HEK293 (cell line): ENCODE measurements around the gene RNF113B.

Experiments used
- GLI4 ChIP-seq: fragments of 450-650 bp; formaldehyde crosslinking; IDR thresholded peaks from 2 replicates; pipeline ENCODE4 v1.5.1; 2016; ENCODE audit warnings: missing biosample characterization, missing genetic modification characterization
- HOXD13 ChIP-seq: sonication (generic); formaldehyde crosslinking; IDR thresholded peaks from 2 replicates; pipeline ENCODE4 v1.8.0; 2022; ENCODE audit warnings: missing genetic modification reagents, borderline replicate concordance
- KLF16 ChIP-seq: fragments of 450-650 bp; formaldehyde crosslinking; IDR thresholded peaks from 2 replicates; pipeline ENCODE4 v1.5.1; 2017; ENCODE audit warnings: missing biosample characterization, missing genetic modification characterization
- SALL2 ChIP-seq: fragments of 450-650 bp; formaldehyde crosslinking; IDR thresholded peaks from 2 replicates; pipeline ENCODE4 v1.5.0; 2017; ENCODE audit warnings: missing biosample characterization, mild to moderate bottlenecking, missing genetic modification characterization, borderline replicate concordance
- YY1 ChIP-seq: fragments of 450-650 bp; formaldehyde crosslinking; IDR thresholded peaks from 2 replicates; pipeline ENCODE4 v1.5.1; 2018; ENCODE audit warnings: missing biosample characterization, missing genetic modification characterization
- ZNF274 ChIP-seq, 2 experiments: fragments of 200-500 bp in 1 of 2; fragments of 450-650 bp in 1 of 2; sonication (Bioruptor generic) in 1 of 2; formaldehyde crosslinking in 1 of 2; IDR thresholded peaks; 2 replicates each; pipeline versions ENCODE4 v1.5.1 to v1.6.1; 2014 to 2016; ENCODE audit warnings: borderline replicate concordance in 1 of 2, inconsistent platforms in 1 of 2, low read length in 1 of 2, missing biosample characterization in 1 of 2, missing genetic modification characterization in 1 of 2
- ZNF354C ChIP-seq: fragments of 450-650 bp; formaldehyde crosslinking; IDR thresholded peaks from 2 replicates; pipeline ENCODE4 v1.5.1; 2016; ENCODE audit warnings: missing biosample characterization, missing genetic modification characterization, low read depth, borderline replicate concordance
- ZNF670 ChIP-seq: fragments of 450-650 bp; formaldehyde crosslinking; IDR thresholded peaks from 2 replicates; pipeline ENCODE4 v1.5.1; 2016; ENCODE audit warnings: missing biosample characterization, missing genetic modification characterization, low read depth
- TF ChIP-seq, protein P1 (sequence below): fragments of 450-650 bp; formaldehyde crosslinking; IDR thresholded peaks from 2 replicates; pipeline ENCODE4 v1.5.1; 2016; ENCODE audit warnings: missing biosample characterization, missing genetic modification characterization
- TF ChIP-seq, protein P2 (sequence below): fragments of 450-650 bp; formaldehyde crosslinking; IDR thresholded peaks from 2 replicates; pipeline ENCODE4 v1.5.0; 2017; ENCODE audit warnings: missing biosample characterization, missing genetic modification characterization, borderline replicate concordance
- TF ChIP-seq, protein P3 (sequence below): fragments of 450-650 bp; formaldehyde crosslinking; IDR thresholded peaks from 2 replicates; pipeline ENCODE4 v1.5.1; 2016; ENCODE audit warnings: missing biosample characterization, missing genetic modification characterization
- TF ChIP-seq, protein P4 (sequence below): fragments of 450-650 bp; formaldehyde crosslinking; IDR thresholded peaks from 2 replicates; pipeline ENCODE4 v1.5.1; 2016; ENCODE audit warnings: missing biosample characterization, missing genetic modification characterization
- TF ChIP-seq, protein P5 (sequence below): fragments of 450-650 bp; formaldehyde crosslinking; IDR thresholded peaks from 2 replicates; pipeline ENCODE4 v1.5.1; 2017; ENCODE audit warnings: missing biosample characterization, missing genetic modification characterization
- TF ChIP-seq, protein P6 (sequence below): fragments of 450-650 bp; formaldehyde crosslinking; IDR thresholded peaks from 2 replicates; pipeline ENCODE4 v1.5.1; 2016; ENCODE audit warnings: missing biosample characterization, missing genetic modification characterization

DNA sequence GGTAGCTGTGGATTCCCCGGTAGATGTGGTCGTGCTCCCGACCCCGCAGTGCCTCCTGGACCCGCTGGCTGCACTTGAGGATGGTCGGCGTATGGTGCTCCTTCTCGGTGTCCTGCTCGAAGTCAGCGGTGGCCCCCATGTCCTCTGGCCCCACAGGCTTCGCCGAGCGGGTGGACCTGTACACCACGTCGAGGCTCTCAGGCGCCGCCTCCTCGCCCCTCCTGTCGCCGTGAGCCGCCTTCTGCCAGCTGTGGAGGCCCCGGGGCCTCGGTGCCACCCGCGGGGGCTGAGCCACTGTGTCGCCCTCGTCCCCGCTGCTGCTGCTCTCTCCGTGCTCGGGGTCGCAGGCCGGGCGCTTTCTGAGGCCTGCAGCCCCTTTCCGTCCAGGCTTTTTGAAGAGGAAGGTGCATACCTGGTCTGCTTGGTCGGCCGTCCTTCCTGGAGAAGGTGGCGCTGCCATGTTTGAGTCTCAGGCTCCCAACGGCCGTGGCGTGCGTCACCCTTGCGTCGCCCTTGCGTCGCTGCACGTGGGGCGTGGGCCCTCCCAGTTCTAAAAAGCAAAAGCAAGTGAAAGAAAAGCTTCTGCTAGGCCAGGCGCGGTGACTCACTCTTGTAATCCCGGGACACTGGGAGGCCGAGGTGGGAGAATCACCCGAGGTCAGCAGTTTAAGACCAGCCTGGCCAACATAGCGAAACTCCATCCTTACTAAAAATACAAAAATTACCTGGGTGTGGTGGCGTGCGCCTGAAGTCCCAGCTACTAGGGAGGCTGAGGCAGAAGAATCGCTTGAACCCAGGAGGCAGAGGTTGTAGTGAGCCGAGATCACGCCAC, at the start of gene RNF113B:
- TF ChIP-seq, protein P1, sequence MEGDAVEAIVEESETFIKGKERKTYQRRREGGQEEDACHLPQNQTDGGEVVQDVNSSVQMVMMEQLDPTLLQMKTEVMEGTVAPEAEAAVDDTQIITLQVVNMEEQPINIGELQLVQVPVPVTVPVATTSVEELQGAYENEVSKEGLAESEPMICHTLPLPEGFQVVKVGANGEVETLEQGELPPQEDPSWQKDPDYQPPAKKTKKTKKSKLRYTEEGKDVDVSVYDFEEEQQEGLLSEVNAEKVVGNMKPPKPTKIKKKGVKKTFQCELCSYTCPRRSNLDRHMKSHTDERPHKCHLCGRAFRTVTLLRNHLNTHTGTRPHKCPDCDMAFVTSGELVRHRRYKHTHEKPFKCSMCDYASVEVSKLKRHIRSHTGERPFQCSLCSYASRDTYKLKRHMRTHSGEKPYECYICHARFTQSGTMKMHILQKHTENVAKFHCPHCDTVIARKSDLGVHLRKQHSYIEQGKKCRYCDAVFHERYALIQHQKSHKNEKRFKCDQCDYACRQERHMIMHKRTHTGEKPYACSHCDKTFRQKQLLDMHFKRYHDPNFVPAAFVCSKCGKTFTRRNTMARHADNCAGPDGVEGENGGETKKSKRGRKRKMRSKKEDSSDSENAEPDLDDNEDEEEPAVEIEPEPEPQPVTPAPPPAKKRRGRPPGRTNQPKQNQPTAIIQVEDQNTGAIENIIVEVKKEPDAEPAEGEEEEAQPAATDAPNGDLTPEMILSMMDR (tag by site-specific recombination): no peak
- no peak for TF ChIP-seq ZNF354C (tag by site-specific recombination)
- no peak for TF ChIP-seq YY1 (tag by site-specific recombination)
- TF ChIP-seq ZNF670 (tag by site-specific recombination): no peak
- TF ChIP-seq HOXD13 (CRISPR knock-in tag): no peak
- no peak for TF ChIP-seq SALL2 (tag by site-specific recombination)
- TF ChIP-seq, protein P2, sequence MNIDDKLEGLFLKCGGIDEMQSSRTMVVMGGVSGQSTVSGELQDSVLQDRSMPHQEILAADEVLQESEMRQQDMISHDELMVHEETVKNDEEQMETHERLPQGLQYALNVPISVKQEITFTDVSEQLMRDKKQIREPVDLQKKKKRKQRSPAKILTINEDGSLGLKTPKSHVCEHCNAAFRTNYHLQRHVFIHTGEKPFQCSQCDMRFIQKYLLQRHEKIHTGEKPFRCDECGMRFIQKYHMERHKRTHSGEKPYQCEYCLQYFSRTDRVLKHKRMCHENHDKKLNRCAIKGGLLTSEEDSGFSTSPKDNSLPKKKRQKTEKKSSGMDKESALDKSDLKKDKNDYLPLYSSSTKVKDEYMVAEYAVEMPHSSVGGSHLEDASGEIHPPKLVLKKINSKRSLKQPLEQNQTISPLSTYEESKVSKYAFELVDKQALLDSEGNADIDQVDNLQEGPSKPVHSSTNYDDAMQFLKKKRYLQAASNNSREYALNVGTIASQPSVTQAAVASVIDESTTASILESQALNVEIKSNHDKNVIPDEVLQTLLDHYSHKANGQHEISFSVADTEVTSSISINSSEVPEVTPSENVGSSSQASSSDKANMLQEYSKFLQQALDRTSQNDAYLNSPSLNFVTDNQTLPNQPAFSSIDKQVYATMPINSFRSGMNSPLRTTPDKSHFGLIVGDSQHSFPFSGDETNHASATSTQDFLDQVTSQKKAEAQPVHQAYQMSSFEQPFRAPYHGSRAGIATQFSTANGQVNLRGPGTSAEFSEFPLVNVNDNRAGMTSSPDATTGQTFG (tag by site-specific recombination): no peak
- TF ChIP-seq, protein P3, sequence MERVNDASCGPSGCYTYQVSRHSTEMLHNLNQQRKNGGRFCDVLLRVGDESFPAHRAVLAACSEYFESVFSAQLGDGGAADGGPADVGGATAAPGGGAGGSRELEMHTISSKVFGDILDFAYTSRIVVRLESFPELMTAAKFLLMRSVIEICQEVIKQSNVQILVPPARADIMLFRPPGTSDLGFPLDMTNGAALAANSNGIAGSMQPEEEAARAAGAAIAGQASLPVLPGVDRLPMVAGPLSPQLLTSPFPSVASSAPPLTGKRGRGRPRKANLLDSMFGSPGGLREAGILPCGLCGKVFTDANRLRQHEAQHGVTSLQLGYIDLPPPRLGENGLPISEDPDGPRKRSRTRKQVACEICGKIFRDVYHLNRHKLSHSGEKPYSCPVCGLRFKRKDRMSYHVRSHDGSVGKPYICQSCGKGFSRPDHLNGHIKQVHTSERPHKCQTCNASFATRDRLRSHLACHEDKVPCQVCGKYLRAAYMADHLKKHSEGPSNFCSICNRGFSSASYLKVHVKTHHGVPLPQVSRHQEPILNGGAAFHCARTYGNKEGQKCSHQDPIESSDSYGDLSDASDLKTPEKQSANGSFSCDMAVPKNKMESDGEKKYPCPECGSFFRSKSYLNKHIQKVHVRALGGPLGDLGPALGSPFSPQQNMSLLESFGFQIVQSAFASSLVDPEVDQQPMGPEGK (tag by site-specific recombination): no peak
- TF ChIP-seq, protein P4, sequence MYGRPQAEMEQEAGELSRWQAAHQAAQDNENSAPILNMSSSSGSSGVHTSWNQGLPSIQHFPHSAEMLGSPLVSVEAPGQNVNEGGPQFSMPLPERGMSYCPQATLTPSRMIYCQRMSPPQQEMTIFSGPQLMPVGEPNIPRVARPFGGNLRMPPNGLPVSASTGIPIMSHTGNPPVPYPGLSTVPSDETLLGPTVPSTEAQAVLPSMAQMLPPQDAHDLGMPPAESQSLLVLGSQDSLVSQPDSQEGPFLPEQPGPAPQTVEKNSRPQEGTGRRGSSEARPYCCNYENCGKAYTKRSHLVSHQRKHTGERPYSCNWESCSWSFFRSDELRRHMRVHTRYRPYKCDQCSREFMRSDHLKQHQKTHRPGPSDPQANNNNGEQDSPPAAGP (tag by site-specific recombination): no peak
- no peak for TF ChIP-seq GLI4 (tag by site-specific recombination)
- TF ChIP-seq, protein P5, sequence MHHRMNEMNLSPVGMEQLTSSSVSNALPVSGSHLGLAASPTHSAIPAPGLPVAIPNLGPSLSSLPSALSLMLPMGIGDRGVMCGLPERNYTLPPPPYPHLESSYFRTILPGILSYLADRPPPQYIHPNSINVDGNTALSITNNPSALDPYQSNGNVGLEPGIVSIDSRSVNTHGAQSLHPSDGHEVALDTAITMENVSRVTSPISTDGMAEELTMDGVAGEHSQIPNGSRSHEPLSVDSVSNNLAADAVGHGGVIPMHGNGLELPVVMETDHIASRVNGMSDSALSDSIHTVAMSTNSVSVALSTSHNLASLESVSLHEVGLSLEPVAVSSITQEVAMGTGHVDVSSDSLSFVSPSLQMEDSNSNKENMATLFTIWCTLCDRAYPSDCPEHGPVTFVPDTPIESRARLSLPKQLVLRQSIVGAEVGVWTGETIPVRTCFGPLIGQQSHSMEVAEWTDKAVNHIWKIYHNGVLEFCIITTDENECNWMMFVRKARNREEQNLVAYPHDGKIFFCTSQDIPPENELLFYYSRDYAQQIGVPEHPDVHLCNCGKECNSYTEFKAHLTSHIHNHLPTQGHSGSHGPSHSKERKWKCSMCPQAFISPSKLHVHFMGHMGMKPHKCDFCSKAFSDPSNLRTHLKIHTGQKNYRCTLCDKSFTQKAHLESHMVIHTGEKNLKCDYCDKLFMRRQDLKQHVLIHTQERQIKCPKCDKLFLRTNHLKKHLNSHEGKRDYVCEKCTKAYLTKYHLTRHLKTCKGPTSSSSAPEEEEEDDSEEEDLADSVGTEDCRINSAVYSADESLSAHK: no peak
- TF ChIP-seq KLF16 (tag by site-specific recombination): no peak
- TF ChIP-seq, protein P6, sequence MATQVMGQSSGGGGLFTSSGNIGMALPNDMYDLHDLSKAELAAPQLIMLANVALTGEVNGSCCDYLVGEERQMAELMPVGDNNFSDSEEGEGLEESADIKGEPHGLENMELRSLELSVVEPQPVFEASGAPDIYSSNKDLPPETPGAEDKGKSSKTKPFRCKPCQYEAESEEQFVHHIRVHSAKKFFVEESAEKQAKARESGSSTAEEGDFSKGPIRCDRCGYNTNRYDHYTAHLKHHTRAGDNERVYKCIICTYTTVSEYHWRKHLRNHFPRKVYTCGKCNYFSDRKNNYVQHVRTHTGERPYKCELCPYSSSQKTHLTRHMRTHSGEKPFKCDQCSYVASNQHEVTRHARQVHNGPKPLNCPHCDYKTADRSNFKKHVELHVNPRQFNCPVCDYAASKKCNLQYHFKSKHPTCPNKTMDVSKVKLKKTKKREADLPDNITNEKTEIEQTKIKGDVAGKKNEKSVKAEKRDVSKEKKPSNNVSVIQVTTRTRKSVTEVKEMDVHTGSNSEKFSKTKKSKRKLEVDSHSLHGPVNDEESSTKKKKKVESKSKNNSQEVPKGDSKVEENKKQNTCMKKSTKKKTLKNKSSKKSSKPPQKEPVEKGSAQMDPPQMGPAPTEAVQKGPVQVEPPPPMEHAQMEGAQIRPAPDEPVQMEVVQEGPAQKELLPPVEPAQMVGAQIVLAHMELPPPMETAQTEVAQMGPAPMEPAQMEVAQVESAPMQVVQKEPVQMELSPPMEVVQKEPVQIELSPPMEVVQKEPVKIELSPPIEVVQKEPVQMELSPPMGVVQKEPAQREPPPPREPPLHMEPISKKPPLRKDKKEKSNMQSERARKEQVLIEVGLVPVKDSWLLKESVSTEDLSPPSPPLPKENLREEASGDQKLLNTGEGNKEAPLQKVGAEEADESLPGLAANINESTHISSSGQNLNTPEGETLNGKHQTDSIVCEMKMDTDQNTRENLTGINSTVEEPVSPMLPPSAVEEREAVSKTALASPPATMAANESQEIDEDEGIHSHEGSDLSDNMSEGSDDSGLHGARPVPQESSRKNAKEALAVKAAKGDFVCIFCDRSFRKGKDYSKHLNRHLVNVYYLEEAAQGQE (tag by site-specific recombination): no peak
- TF ChIP-seq ZNF274 (IDR thresholded peaks at IDR 0.05; ENCODE audit: low read length): no peak
- no peak for TF ChIP-seq ZNF274 (tag by site-specific recombination; IDR thresholded peaks at IDR 0.05; ENCODE audit: borderline replicate concordance)
